ENCODE results near the gene SPG11. TPM values are rescaled to one million over a fixed set of nuclear protein-coding genes. Genes with fewer than 3 reads are reported as not detected.

SPG11 gene
- total and polyA plus RNA-seq, 9 of the 15 experiments (the other 6 are each of a cell fraction or from before 2014, with no cell fraction given) = 23.3 to 71.2 (median 45.6) TPM

GRCh38 chr15:44711743-44712345, 48.4 kb upstream of the SPG11 start (continued):
- TF ChIP-seq ZC3H4 (CRISPR knock-in tag; IDR thresholded peaks at IDR 0.05; ENCODE audit: borderline replicate concordance) = peak; percentile 80
- TF ChIP-seq FOSL1 (tag; conservative IDR thresholded peaks at IDR 0.05) = no peak
- TF ChIP-seq FOXJ3 (CRISPR knock-in tag; IDR thresholded peaks at IDR 0.05) = no peak
- no peak for TF ChIP-seq SOX6 (IDR thresholded peaks at IDR 0.05)
- TF ChIP-seq NR2C2 (CRISPR knock-in tag; IDR thresholded peaks at IDR 0.05) = no peak; the same call in 1 of the 2 replicates
- peak; percentile 73; the same call in 1 of the 2 replicates for TF ChIP-seq NR2C2 (tag; IDR thresholded peaks at IDR 0.05)
- no peak for TF ChIP-seq ATF3 (IDR thresholded peaks at IDR 0.05)
- TF ChIP-seq ATF3 (CRISPR knock-in tag; conservative IDR thresholded peaks at IDR 0.05) = no peak
- no peak for TF ChIP-seq ELF4 (CRISPR knock-in tag; IDR thresholded peaks at IDR 0.05)
- no peak for TF ChIP-seq NR2C1 (IDR thresholded peaks at IDR 0.05)
- TF ChIP-seq NR2C1 (tag; IDR thresholded peaks at IDR 0.05) = no peak
- TF ChIP-seq SRSF7 (optimal IDR thresholded peaks at IDR 0.05; ENCODE audit: low read depth, low read length) = no peak
- no peak; the same call in 1 of the 2 replicates for TF ChIP-seq ZNF431 (CRISPR knock-in tag; IDR thresholded peaks at IDR 0.05)
- no peak for TF ChIP-seq MCM7 (IDR thresholded peaks at IDR 0.05)
- TF ChIP-seq NCOR1 (IDR thresholded peaks at IDR 0.05) = no peak
- no peak for TF ChIP-seq ZNF324 (CRISPR knock-in tag; IDR thresholded peaks at IDR 0.05)
- no peak for TF ChIP-seq E2F3 (CRISPR knock-in tag; IDR thresholded peaks at IDR 0.05)
- no peak for TF ChIP-seq NFIX (CRISPR knock-in tag; IDR thresholded peaks at IDR 0.05; ENCODE audit: low read depth)
- TF ChIP-seq NR1H2 (CRISPR knock-in tag; IDR thresholded peaks at IDR 0.05) = 0 out of 2 replicates have a peak, but pooled peaks have one; percentile 55
- peak; percentile 34; the same call in 1 of the 2 replicates for TF ChIP-seq BHLHE40 (IDR thresholded peaks at IDR 0.05; ENCODE audit: low read length)
- no peak for TF ChIP-seq ZNF561 (CRISPR knock-in tag; conservative IDR thresholded peaks at IDR 0.05)
- TF ChIP-seq BCL6 (CRISPR knock-in tag; IDR thresholded peaks at IDR 0.05) = no peak
- TF ChIP-seq ZNF263 (CRISPR knock-in tag; IDR thresholded peaks at IDR 0.05; ENCODE audit: borderline replicate concordance) = 0 out of 2 replicates have a peak, but pooled peaks have one; percentile 17
- TF ChIP-seq GABPB2 (CRISPR knock-in tag; conservative IDR thresholded peaks at IDR 0.05) = no peak
- no peak for TF ChIP-seq THRB (CRISPR knock-in tag; conservative IDR thresholded peaks at IDR 0.05)
- TF ChIP-seq TFAP4 (CRISPR knock-in tag; IDR thresholded peaks at IDR 0.05; ENCODE audit: borderline replicate concordance) = peak; percentile 78; the same call in 1 of the 2 replicates
- peak; percentile 61 for TF ChIP-seq SNRNP70 (optimal IDR thresholded peaks at IDR 0.05; ENCODE audit: low read depth, low read length)
- no peak for TF ChIP-seq ZNF764 (CRISPR knock-in tag; IDR thresholded peaks at IDR 0.05; ENCODE audit: low read depth)
- TF ChIP-seq POLR2AphosphoS2 (IDR thresholded peaks at IDR 0.05; ENCODE audit: low read length) = no peak; the same call in 1 of the 2 replicates
- 0 out of 2 replicates have a peak, but pooled peaks have one; percentile 6 for TF ChIP-seq MYC (IDR thresholded peaks at IDR 0.05; ENCODE audit: low read depth, low read length)
- no peak for TF ChIP-seq MYC (CRISPR knock-in tag; IDR thresholded peaks at IDR 0.05; ENCODE audit: borderline replicate concordance, low read depth)

All from K562 (cell line).